Measurements from ENCODE around the gene ZCCHC13. TPM values are rescaled to one million over a fixed set of nuclear protein-coding genes. Genes with fewer than 3 reads are reported as not detected.

ZCCHC13 gene
- total and polyA plus RNA-seq, 2 of the 13 experiments (the other 11 are each of a cell fraction or from before 2014, with no cell fraction given): not detected

DNA sequence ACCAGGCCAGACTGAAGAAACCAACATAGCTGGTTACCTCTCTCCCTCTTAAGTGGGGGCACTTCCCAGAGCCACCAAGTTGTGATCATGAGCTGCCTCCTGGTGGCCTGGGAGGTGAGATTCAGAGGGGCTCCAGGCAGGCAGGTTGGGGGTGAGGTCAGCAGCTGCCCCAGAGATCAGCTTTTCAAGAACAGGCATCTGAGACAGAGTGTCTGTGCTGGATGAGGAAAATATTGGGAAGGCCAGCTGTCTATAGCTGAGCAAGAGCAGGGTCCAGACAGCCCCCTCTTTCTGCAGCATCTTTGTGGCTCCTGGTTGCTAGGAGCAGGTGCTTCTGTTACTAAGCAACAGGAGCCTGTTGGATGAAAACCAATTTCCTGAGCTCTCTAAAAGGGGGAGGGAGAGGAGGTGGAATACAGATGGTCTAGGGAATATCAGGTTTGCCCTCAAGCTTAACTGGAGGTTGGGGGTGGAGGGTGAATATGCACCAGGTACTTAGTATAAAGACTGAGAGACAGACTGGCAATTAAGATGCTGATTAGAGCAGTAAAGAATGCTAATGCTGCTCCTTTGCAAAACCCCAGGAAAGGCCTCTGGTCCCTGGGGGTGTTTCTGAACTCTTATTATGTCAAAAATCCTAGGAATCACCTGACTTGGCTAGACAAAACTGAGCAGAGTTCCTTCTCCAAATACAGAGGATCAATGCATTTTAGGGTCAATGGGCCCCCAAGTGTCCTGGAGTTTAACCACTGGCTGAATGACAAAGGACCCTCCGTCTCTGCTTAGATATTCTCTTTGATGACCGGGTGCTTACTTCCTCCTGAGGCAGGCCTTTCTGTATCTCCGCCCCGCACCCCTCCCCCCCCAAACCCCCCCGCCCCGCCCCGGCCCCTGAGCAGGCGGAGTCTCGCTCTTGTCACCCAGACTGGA is 21.4 kb downstream of the ZCCHC13 start:
- peak; percentile 80 for ATAC-seq
- in situ Hi-C loops (cut with HindIII; ENCODE audit: extremely low pct_ligation_motif_present, low pct_unique_long_range_greater_than_20kb): no loop called here
- no peak for TF ChIP-seq ETV5 (CRISPR knock-in tag; IDR thresholded peaks at IDR 0.05; ENCODE audit: borderline replicate concordance)
- no peak for TF ChIP-seq IRX3 (CRISPR knock-in tag; IDR thresholded peaks at IDR 0.05; ENCODE audit: borderline replicate concordance, low read depth)
- TF ChIP-seq STAG1 (CRISPR knock-in tag; IDR thresholded peaks at IDR 0.05): peak; percentile 43
- TF ChIP-seq, protein P1, sequence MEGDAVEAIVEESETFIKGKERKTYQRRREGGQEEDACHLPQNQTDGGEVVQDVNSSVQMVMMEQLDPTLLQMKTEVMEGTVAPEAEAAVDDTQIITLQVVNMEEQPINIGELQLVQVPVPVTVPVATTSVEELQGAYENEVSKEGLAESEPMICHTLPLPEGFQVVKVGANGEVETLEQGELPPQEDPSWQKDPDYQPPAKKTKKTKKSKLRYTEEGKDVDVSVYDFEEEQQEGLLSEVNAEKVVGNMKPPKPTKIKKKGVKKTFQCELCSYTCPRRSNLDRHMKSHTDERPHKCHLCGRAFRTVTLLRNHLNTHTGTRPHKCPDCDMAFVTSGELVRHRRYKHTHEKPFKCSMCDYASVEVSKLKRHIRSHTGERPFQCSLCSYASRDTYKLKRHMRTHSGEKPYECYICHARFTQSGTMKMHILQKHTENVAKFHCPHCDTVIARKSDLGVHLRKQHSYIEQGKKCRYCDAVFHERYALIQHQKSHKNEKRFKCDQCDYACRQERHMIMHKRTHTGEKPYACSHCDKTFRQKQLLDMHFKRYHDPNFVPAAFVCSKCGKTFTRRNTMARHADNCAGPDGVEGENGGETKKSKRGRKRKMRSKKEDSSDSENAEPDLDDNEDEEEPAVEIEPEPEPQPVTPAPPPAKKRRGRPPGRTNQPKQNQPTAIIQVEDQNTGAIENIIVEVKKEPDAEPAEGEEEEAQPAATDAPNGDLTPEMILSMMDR (CRISPR knock-in tag; IDR thresholded peaks at IDR 0.05): peak; percentile 39
- no peak for TF ChIP-seq HOXD1 (CRISPR knock-in tag; IDR thresholded peaks at IDR 0.05)
- FAIRE-seq: no peak
- intact Hi-C loops (cut with micrococcal nuclease; ENCODE audit: unreplicated experiment): no loop called here
- no peaks in the 10 kb centered on the region for H4K20me1 ChIP-seq (ENCODE audit: insufficient read depth, low read length)
- ChIA-PET POLR2A (no interaction called here), CTCF (ENCODE audit: low intra/inter-chr PET ratio, low total read pairs) (no interaction called here)
- H3K4me3 ChIP-seq (replicated peaks in 1 of 3; ENCODE audit: insufficient read depth in 1 of 3, low read depth in 2 of 3, low read length in 3 of 3): no peak overlapping the region
- no peak overlapping the region for H3K27ac ChIP-seq (ENCODE audit: extremely low read length, insufficient read depth, low read length)
- H3K4me2 ChIP-seq (ENCODE audit: low read depth, low read length): no peak overlapping the region
- no peak overlapping the region for H2AFZ ChIP-seq (ENCODE audit: low read length)
- no peak for DNase-seq (ENCODE audit: low spot score)
- no peak overlapping the region for H3K9ac ChIP-seq (ENCODE audit: insufficient read depth, low read depth, low read length)
- H3K4me1 ChIP-seq (ENCODE audit: insufficient read depth, low read length): no peaks in the 10 kb centered on the region
- H3K36me3 ChIP-seq (replicated peaks in 1 of 2; ENCODE audit: control insufficient read depth in 1 of 2, insufficient read depth in 2 of 2, low read length in 2 of 2): no peaks in the 10 kb centered on the region
- no peaks in the 10 kb centered on the region for H3K27me3 ChIP-seq (ENCODE audit: control insufficient read depth in 1 of 2, insufficient read depth in 2 of 2, low read length in 2 of 2)
- no CpG with 5 or more reads among the region's 9 CpGs for WGBS (ENCODE audit: low lambda C conversion rate)
- H3K9me3 ChIP-seq (ENCODE audit: low read length): no peaks in the 10 kb centered on the region
- no TSS peak for BruUV-seq (replicated peaks)
- H3K79me2 ChIP-seq (ENCODE audit: insufficient read depth, low read length): no peaks in the 10 kb centered on the region

DNA sequence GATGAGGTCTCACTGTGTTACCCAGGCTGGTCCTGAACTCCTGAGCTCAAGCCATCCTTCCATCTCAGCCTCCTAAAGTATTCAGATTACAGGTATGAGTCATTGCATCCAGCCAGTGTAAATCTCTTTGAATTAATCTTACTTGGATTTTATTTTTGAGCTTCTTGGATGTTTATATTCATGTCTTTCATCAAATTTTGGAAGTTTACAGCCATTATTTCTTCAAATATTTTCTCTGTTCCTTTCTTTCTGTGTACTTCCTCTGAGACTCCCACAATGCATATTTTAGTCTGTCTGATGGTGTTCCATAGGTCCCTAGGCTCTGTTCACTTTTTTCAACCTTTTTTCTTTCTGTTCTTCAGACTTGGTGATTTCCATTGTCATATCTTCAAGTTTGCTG is 34.9 kb downstream of the ZCCHC13 start:
- POLR2A ChIA-PET: no interaction called here
- TF ChIP-seq U2AF1 (optimal IDR thresholded peaks at IDR 0.05; ENCODE audit: low read depth, low read length) (no peak), KAT2B (IDR thresholded peaks at IDR 0.05; ENCODE audit: borderline replicate concordance, low read depth, low read length) (no peak), RBM22 (optimal IDR thresholded peaks at IDR 0.05; ENCODE audit: low read length) (no peak), ZNF33B (CRISPR knock-in tag; IDR thresholded peaks at IDR 0.05) (no peak), KLF13 (CRISPR knock-in tag; IDR thresholded peaks at IDR 0.05) (no peak)
- TF ChIP-seq, protein P2, sequence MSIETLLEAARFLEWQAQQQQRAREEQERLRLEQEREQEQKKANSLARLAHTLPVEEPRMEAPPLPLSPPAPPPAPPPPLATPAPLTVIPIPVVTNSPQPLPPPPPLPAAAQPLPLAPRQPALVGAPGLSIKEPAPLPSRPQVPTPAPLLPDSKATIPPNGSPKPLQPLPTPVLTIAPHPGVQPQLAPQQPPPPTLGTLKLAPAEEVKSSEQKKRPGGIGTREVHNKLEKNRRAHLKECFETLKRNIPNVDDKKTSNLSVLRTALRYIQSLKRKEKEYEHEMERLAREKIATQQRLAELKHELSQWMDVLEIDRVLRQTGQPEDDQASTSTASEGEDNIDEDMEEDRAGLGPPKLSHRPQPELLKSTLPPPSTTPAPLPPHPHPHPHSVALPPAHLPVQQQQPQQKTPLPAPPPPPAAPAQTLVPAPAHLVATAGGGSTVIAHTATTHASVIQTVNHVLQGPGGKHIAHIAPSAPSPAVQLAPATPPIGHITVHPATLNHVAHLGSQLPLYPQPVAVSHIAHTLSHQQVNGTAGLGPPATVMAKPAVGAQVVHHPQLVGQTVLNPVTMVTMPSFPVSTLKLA (IDR thresholded peaks at IDR 0.05): no peak
- TF ChIP-seq, protein P3, sequence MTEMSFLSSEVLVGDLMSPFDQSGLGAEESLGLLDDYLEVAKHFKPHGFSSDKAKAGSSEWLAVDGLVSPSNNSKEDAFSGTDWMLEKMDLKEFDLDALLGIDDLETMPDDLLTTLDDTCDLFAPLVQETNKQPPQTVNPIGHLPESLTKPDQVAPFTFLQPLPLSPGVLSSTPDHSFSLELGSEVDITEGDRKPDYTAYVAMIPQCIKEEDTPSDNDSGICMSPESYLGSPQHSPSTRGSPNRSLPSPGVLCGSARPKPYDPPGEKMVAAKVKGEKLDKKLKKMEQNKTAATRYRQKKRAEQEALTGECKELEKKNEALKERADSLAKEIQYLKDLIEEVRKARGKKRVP (CRISPR knock-in tag; IDR thresholded peaks at IDR 0.05): no peak

More for the DNA sequence above, 34.9 kb downstream of the ZCCHC13 start:
- ATAC-seq (no peak), FAIRE-seq (no peak), DNase-seq (ENCODE audit: low spot score) (no peak)
- in situ Hi-C loops (cut with HindIII; ENCODE audit: extremely low pct_ligation_motif_present, low pct_unique_long_range_greater_than_20kb): no loop called here
- no peaks in the 10 kb centered on the region for H3K79me2 ChIP-seq (ENCODE audit: insufficient read depth, low read length)
- H3K4me1 ChIP-seq (ENCODE audit: insufficient read depth, low read length): no peaks in the 10 kb centered on the region
- H2AFZ ChIP-seq (ENCODE audit: low read length): no peak overlapping the region
- H3K9ac ChIP-seq (ENCODE audit: insufficient read depth, low read depth, low read length): no peak overlapping the region
- no peak overlapping the region for H3K27ac ChIP-seq (ENCODE audit: extremely low read length, insufficient read depth, low read length)
- H3K4me2 ChIP-seq (ENCODE audit: low read depth, low read length): no peak overlapping the region
- intact Hi-C loops (cut with micrococcal nuclease; ENCODE audit: unreplicated experiment): no loop called here
- H3K36me3 ChIP-seq (replicated peaks in 1 of 2; ENCODE audit: control insufficient read depth in 1 of 2, insufficient read depth in 2 of 2, low read length in 2 of 2): no peaks in the 10 kb centered on the region
- no peaks in the 10 kb centered on the region for H3K9me3 ChIP-seq (ENCODE audit: low read length)
- CTCF ChIA-PET (ENCODE audit: low intra/inter-chr PET ratio, low total read pairs): no interaction called here
- H3K4me3 ChIP-seq (replicated peaks in 1 of 3; ENCODE audit: insufficient read depth in 1 of 3, low read depth in 2 of 3, low read length in 3 of 3): no peak overlapping the region
- no TSS peak for BruUV-seq (replicated peaks)
- H4K20me1 ChIP-seq (ENCODE audit: insufficient read depth, low read length): no peaks in the 10 kb centered on the region
- no peaks in the 10 kb centered on the region for H3K27me3 ChIP-seq (ENCODE audit: control insufficient read depth in 1 of 2, insufficient read depth in 2 of 2, low read length in 2 of 2)
